SK-N-SH treated with all-trans-retinoic acid at 6 μM for 48 hours (cell line): ENCODE results near the gene ANTXRL.
A peak's percentile ranks its signal among the peaks of the same experiment; 100 is the strongest.
"Not testable (repeated sequence)": the region's sequence is repeated elsewhere in the genome, so short reads cannot be mapped to it uniquely, and the experiment has no call there.

Source experiments
- ATAC-seq: fragments of 200-7000 bp; cut with Tn5 transposase; 3 replicates; pipeline ENCODE4 v1.9.1; 2020; ENCODE audit warnings: mild to moderate bottlenecking, moderate library complexity
- BACH2 ChIP-seq: fragments of 250-450 bp; sonication (Bioruptor Pico); IDR thresholded peaks from 2 replicates; pipeline ENCODE4 v1.9.0; 2021; ENCODE audit warnings: mild to moderate bottlenecking, borderline replicate concordance
- CSDC2 ChIP-seq: fragments of 250-450 bp; sonication (Bioruptor Pico); IDR thresholded peaks from 2 replicates; pipeline ENCODE4 v1.5.0; 2020; ENCODE audit warnings: mild to moderate bottlenecking, moderate library complexity
- ESRRG ChIP-seq: fragments of 250-450 bp; sonication (Bioruptor Pico); IDR thresholded peaks from 2 replicates; pipeline ENCODE4 v1.6.1; 2021; ENCODE audit warnings: mild to moderate bottlenecking
- GLIS3 ChIP-seq: fragments of 250-450 bp; sonication (Bioruptor Pico); IDR thresholded peaks from 2 replicates; pipeline ENCODE4 v1.5.0; 2020; ENCODE audit warnings: mild to moderate bottlenecking, moderate library complexity
- ISL1 ChIP-seq: fragments of 250-450 bp; sonication (Bioruptor Pico); IDR thresholded peaks from 2 replicates; pipeline ENCODE4 v2.1.2; 2022; ENCODE audit warnings: mild to moderate bottlenecking, moderate library complexity
- OSR1 ChIP-seq: fragments of 250-450 bp; sonication (Bioruptor Pico); IDR thresholded peaks from 2 replicates; pipeline ENCODE4 v1.8.0; 2022; ENCODE audit warnings: moderate library complexity, mild to moderate bottlenecking, inconsistent platforms
- POU6F1 ChIP-seq: fragments of 250-450 bp; sonication (Bioruptor Pico); IDR thresholded peaks from 2 replicates; pipeline ENCODE4 v1.8.0; 2021; ENCODE audit warnings: low read depth, mild to moderate bottlenecking, moderate library complexity, borderline replicate concordance
- PPARA ChIP-seq: fragments of 250-450 bp; sonication (Bioruptor Pico); IDR thresholded peaks from 2 replicates; pipeline ENCODE4 v1.5.0; 2020; ENCODE audit warnings: mild to moderate bottlenecking, borderline replicate concordance
- RARB ChIP-seq: fragments of 250-450 bp; sonication (Bioruptor Pico); IDR thresholded peaks from 2 replicates; pipeline ENCODE4 v1.8.0; 2021; ENCODE audit warnings: mild to moderate bottlenecking, moderate library complexity
- TCF4 ChIP-seq: fragments of 250-450 bp; sonication (Bioruptor Pico); IDR thresholded peaks from 2 replicates; pipeline ENCODE4 v1.8.0; 2021; ENCODE audit warnings: mild to moderate bottlenecking, moderate library complexity, borderline replicate concordance
- TOX ChIP-seq: fragments of 250-450 bp; sonication (Bioruptor Pico); IDR thresholded peaks from 2 replicates; pipeline ENCODE4 v1.8.0; 2021; ENCODE audit warnings: mild to moderate bottlenecking, moderate library complexity, borderline replicate concordance
- ZC3H10 ChIP-seq: fragments of 250-450 bp; sonication (Bioruptor Pico); IDR thresholded peaks from 2 replicates; pipeline ENCODE4 v1.5.1; 2021; ENCODE audit warnings: mild to moderate bottlenecking, moderate library complexity
- ZFP3 ChIP-seq: fragments of 250-450 bp; sonication (Bioruptor Pico); IDR thresholded peaks from 2 replicates; pipeline ENCODE4 v1.5.0; 2020; ENCODE audit warnings: mild to moderate bottlenecking, moderate library complexity
- ZFP30 ChIP-seq: fragments of 450-650 bp; formaldehyde crosslinking; IDR thresholded peaks from 2 replicates; pipeline ENCODE4 v1.5.0; 2022; ENCODE audit warnings: mild to moderate bottlenecking, moderate library complexity
- ZNF70 ChIP-seq: fragments of 450-650 bp; formaldehyde crosslinking; IDR thresholded peaks from 2 replicates; pipeline ENCODE4 v1.5.0; 2020; ENCODE audit warnings: mild to moderate bottlenecking, moderate library complexity
- ZNF8 ChIP-seq: fragments of 450-650 bp; formaldehyde crosslinking; IDR thresholded peaks from 2 replicates; pipeline ENCODE4 v1.5.0; 2020; ENCODE audit warnings: mild to moderate bottlenecking, moderate library complexity
- TF ChIP-seq, protein P1 (sequence below): fragments of 250-450 bp; sonication (Bioruptor Pico); IDR thresholded peaks from 2 replicates; pipeline ENCODE4 v1.5.1; 2021; ENCODE audit warnings: mild to moderate bottlenecking, moderate library complexity
- TF ChIP-seq, protein P2 (sequence below): fragments of 250-450 bp; sonication (Bioruptor Pico); IDR thresholded peaks from 2 replicates; pipeline ENCODE4 v1.8.0; 2020; ENCODE audit warnings: mild to moderate bottlenecking, moderate library complexity, borderline replicate concordance
- TF ChIP-seq, protein P3 (sequence below): fragments of 250-450 bp; sonication (Bioruptor Pico); IDR thresholded peaks from 2 replicates; pipeline ENCODE4 v1.5.0; 2020; ENCODE audit warnings: mild to moderate bottlenecking, moderate library complexity

The ANTXRL gene

DNA sequence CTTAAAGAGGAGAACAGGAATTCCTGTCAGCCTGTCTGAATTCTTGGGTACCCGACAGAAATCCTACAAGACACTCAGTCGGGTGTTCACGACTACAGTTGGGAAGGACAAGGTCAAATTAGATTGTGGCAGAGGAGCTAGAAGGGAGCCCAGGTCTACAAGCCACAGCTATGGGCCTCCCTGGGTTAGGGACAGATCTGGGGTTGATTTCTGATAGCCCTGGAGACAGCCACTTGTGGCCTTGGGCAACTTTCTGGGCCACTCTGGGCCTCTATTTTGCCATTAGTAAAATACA, 39.7 kb upstream of the ANTXRL start:
- TF ChIP-seq, protein P1, sequence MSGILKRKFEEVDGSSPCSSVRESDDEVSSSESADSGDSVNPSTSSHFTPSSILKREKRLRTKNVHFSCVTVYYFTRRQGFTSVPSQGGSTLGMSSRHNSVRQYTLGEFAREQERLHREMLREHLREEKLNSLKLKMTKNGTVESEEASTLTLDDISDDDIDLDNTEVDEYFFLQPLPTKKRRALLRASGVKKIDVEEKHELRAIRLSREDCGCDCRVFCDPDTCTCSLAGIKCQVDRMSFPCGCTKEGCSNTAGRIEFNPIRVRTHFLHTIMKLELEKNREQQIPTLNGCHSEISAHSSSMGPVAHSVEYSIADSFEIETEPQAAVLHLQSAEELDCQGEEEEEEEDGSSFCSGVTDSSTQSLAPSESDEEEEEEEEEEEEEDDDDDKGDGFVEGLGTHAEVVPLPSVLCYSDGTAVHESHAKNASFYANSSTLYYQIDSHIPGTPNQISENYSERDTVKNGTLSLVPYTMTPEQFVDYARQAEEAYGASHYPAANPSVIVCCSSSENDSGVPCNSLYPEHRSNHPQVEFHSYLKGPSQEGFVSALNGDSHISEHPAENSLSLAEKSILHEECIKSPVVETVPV (CRISPR knock-in tag), result no peak
- no peak for TF ChIP-seq POU6F1 (CRISPR knock-in tag)
- TF ChIP-seq ESRRG (CRISPR knock-in tag), result no peak
- no peak for TF ChIP-seq ISL1 (CRISPR knock-in tag)
- no peak for TF ChIP-seq BACH2 (CRISPR knock-in tag)
- TF ChIP-seq, protein P2, sequence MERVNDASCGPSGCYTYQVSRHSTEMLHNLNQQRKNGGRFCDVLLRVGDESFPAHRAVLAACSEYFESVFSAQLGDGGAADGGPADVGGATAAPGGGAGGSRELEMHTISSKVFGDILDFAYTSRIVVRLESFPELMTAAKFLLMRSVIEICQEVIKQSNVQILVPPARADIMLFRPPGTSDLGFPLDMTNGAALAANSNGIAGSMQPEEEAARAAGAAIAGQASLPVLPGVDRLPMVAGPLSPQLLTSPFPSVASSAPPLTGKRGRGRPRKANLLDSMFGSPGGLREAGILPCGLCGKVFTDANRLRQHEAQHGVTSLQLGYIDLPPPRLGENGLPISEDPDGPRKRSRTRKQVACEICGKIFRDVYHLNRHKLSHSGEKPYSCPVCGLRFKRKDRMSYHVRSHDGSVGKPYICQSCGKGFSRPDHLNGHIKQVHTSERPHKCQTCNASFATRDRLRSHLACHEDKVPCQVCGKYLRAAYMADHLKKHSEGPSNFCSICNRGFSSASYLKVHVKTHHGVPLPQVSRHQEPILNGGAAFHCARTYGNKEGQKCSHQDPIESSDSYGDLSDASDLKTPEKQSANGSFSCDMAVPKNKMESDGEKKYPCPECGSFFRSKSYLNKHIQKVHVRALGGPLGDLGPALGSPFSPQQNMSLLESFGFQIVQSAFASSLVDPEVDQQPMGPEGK (CRISPR knock-in tag), result no peak
- TF ChIP-seq, protein P3, sequence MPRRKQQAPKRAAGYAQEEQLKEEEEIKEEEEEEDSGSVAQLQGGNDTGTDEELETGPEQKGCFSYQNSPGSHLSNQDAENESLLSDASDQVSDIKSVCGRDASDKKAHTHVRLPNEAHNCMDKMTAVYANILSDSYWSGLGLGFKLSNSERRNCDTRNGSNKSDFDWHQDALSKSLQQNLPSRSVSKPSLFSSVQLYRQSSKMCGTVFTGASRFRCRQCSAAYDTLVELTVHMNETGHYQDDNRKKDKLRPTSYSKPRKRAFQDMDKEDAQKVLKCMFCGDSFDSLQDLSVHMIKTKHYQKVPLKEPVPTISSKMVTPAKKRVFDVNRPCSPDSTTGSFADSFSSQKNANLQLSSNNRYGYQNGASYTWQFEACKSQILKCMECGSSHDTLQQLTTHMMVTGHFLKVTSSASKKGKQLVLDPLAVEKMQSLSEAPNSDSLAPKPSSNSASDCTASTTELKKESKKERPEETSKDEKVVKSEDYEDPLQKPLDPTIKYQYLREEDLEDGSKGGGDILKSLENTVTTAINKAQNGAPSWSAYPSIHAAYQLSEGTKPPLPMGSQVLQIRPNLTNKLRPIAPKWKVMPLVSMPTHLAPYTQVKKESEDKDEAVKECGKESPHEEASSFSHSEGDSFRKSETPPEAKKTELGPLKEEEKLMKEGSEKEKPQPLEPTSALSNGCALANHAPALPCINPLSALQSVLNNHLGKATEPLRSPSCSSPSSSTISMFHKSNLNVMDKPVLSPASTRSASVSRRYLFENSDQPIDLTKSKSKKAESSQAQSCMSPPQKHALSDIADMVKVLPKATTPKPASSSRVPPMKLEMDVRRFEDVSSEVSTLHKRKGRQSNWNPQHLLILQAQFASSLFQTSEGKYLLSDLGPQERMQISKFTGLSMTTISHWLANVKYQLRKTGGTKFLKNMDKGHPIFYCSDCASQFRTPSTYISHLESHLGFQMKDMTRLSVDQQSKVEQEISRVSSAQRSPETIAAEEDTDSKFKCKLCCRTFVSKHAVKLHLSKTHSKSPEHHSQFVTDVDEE (CRISPR knock-in tag), result no peak
- TF ChIP-seq CSDC2, result no peak
- TF ChIP-seq ZFP30 (CRISPR knock-in tag), result no peak
- no peak for TF ChIP-seq ZFP3 (CRISPR knock-in tag)
- no peak for TF ChIP-seq GLIS3 (CRISPR knock-in tag)
- TF ChIP-seq TOX, result no peak
- no peak for ATAC-seq

GRCh38 chr10:46247808-46248569, 38.8 kb upstream of the ANTXRL start:
- ATAC-seq, result peak; percentile 28; the same call in 1 of the 3 replicates
- TF ChIP-seq TCF4 (CRISPR knock-in tag) (peak; percentile 68; the same call in 1 of the 2 replicates), GLIS3 (CRISPR knock-in tag) (no peak), TOX (no peak)
- TF ChIP-seq, all 23 proteins: peak for 1

- no peak for TF ChIP-seq GLIS3 (CRISPR knock-in tag)
- TF ChIP-seq TCF4 (CRISPR knock-in tag), result no peak
- no peak for TF ChIP-seq OSR1
- TF ChIP-seq PPARA (CRISPR knock-in tag), result no peak
- TF ChIP-seq ZNF8, result no peak
- TF ChIP-seq RARB (CRISPR knock-in tag), result no peak
- TF ChIP-seq ESRRG (CRISPR knock-in tag), result no peak
- no peak for ATAC-seq
Measured at GRCh38 chr10:46248651-46249146, 38.1 kb upstream of the ANTXRL start.

- ATAC-seq, result not testable (repeated sequence)
Measured at GRCh38 chr10:46249617-46250344, 37.0 kb upstream of the ANTXRL start.

GRCh38 chr10:46250481-46250880, 36.3 kb upstream of the ANTXRL start:
- ATAC-seq, result no peak
- TF ChIP-seq TOX (no peak), ZFP30 (CRISPR knock-in tag) (no peak), ESRRG (CRISPR knock-in tag) (no peak), ZC3H10 (CRISPR knock-in tag) (no peak), PPARA (CRISPR knock-in tag) (no peak), RARB (CRISPR knock-in tag) (no peak), ZNF8 (no peak), ISL1 (CRISPR knock-in tag) (no peak), OSR1 (no peak), ZNF70 (no peak)
- TF ChIP-seq, protein P3 (CRISPR knock-in tag), result no peak
- TF ChIP-seq, protein P2 (CRISPR knock-in tag), result no peak
